ENCODE data around the gene SLIT3.

- TF ChIP-seq CTCF (IDR thresholded peaks at IDR 0.05) (no peak), EP300 (IDR thresholded peaks at IDR 0.05) (no peak), POLR2A (IDR thresholded peaks at IDR 0.05) (no peak)
Observed at GRCh38 chr5:168992016-168992415, 308.9 kb downstream of the SLIT3 start.
